ENCODE results near the gene ACSS3.
"Not testable (repeated sequence)": the region's sequence is repeated elsewhere in the genome, so short reads cannot be mapped to it uniquely, and the experiment has no call there.

ACSS3 gene, protein sequence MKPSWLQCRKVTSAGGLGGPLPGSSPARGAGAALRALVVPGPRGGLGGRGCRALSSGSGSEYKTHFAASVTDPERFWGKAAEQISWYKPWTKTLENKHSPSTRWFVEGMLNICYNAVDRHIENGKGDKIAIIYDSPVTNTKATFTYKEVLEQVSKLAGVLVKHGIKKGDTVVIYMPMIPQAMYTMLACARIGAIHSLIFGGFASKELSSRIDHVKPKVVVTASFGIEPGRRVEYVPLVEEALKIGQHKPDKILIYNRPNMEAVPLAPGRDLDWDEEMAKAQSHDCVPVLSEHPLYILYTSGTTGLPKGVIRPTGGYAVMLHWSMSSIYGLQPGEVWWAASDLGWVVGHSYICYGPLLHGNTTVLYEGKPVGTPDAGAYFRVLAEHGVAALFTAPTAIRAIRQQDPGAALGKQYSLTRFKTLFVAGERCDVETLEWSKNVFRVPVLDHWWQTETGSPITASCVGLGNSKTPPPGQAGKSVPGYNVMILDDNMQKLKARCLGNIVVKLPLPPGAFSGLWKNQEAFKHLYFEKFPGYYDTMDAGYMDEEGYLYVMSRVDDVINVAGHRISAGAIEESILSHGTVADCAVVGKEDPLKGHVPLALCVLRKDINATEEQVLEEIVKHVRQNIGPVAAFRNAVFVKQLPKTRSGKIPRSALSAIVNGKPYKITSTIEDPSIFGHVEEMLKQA

DNA sequence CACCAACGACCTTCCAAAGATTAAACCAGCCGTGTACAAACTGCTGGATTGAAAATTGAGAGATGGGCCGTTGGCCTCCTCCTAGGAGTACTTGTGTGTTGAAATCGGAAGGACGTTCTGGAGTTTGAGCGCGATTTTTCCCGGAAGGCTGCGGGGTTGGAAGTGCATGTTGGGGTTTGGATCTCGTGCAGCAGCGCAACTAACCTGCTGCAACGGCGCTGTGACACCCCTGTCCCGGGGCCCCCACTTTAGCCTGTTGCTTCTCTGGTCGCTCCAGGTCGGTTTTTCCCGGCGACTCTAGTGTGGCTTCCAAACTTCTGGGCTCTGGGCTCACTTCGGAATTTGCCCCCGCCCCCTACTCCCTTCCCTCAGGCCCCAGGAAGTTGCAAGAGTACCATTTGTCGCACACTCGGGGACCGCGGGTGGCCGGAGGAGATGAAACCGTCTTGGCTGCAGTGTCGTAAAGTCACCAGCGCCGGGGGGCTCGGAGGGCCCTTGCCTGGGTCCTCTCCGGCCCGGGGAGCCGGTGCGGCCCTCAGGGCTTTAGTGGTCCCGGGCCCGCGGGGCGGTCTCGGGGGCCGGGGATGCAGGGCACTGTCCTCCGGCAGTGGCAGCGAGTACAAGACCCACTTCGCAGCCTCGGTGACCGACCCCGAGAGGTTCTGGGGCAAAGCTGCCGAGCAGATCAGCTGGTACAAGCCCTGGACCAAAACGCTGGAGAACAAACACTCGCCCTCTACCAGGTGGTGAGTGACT lies at the start of gene ACSS3:
Gene ACSS3, plus strand, starts transcription at position 394 of the 756 bp plus-strand sequence. Its CDS starts 42 bp downstream, at position 436.
- no peak for DNase-seq

DNA sequence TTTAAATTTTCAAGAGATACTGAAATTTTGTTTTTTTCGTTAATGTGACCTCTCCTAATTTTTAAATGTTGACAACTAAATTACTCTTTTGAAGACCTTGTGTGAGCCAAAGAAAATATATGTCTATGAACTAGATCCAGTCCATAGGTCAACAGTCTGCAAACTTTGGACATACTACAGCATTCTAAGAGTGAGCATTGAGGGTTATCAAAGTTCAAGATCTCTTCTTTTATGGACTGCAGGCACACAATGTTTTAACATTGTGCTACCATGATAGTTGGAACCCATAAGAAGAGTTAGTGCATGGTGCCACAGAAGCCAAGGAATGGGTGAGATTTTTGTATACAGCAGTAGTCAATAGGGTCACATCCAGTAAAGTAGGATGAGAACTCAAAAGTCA lies 43.0 kb upstream of the ACSS3 start:
- DNase-seq, result no peak

GRCh38 chr12:81039231-81039630 lies 38.6 kb upstream of the ACSS3 start:
- DNase-seq, result no peak

DNA sequence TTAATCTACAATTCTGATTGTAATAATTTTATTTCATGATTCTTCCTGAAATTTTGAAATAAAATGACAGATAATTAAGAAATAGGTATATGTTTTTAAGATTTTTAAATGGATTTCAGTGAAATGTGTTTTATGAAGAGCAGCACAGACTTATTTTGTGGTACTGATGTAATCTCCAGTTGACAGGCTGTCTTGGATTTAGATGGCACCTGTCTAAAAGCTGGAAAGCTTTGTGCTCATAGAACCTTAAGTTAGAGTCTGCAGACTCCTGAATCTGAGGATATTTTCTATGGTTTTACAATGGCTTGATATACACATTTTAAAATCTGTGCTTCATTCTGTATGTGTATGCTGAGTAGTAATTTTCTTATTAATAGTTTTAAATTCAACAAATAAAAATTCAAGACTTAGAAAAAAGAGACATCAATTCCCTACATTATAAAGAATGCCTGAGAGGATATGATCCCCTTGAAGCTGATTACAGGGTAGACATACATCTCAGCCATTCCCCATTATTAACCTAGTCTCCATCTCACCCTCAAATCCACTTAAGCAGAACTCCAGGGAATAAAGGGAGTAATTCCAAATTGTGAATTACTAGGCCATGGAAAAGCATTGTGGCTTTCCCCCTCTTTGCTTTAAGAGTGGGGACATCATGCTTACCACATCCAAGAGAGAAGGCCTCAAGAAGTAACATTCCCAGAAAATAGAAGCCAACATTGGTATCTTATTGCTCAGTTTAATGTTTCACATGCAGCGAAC lies 33.7 kb upstream of the ACSS3 start:
- DNase-seq, result no peak

GRCh38 chr12:81064971-81065370 lies 12.9 kb upstream of the ACSS3 start:
- not testable (repeated sequence) for DNase-seq

- DNase-seq, result no peak
Observed at GRCh38 chr12:81070846-81071245, 7.0 kb upstream of the ACSS3 start.

GRCh38 chr12:81075539-81075938 lies 2.3 kb upstream of the ACSS3 start:
- DNase-seq, result no peak

DNA sequence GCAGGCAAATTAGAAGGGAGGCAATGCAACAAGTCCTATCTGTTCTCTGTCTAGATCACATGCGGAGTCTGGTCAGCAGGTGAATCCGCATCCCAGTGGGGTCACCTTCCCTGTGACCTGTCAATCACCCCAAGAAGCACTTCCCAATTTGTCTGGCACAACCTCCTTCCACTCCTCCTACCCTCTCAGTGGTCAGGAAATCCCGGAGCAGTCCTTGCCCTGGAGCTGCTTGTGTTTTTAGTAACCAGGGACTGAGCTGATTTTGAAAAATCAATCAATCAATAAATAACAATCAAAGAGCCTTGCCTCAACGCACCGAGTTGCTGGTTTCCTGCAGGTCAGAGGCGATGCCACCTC lies 572 bp upstream of the ACSS3 start:
- no peak for DNase-seq

DNA sequence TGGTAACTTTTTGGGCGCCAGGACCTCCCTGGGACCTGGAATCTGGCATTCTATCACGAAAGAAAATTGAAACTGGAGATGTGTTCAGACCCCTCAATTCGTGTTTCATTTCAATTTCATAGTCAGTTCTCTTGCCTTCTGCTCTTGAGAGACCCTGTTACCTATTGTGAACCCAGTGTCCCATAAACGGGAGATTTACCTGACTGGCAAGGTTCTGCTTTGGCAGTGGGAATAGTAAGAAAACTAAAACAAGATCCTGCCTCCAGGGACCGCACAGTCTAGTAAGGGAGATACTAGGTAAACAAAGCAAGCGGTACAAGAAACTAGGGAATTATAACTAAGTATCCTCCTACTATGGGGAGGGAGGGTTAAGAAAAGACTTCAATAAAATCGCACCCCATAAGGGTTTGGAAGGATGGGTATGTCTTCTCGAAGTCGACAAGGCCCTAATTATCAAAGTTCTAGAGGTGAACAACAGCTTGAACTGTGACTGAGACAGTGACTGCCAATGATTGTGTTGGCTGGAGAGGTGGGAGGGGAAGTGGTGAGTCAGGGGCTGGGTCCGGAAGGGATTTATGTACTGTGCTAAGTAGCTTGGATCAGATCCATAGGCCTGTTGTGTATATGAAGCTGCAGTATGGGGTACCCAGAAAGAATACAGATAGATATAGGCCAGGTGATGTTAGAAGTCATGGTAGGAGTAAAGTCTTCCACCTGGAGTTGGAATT lies 754 bp downstream of the ACSS3 start:
- no peak for DNase-seq

- no peak for DNase-seq
Observed at GRCh38 chr12:81079280-81080076, 1.6 kb downstream of the ACSS3 start.

DNA sequence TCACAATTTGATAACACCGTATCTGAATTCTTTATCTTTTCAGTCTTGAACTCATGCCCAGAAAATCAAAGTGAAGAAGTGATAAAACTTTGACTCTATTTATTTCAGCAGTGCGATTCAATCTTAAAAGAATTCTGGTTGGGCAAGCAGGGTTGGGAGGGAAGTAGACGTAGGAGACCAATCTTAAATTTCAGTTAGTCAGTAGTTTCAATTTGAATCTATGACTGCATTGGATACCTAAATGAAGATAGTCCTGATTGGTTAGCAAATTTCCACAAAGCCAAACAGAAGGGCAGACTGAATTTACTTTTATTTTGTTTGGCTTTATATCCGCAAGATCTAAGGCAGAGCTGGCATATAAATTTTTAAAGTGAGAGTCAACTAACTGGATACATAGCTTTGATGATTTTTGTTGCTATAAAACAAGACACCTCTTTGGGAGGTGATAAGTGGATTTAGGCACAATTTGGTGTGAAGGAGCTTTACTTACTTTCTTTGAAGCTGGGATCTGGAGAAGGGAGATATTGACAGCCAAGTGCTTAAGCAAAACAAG lies 2.6 kb downstream of the ACSS3 start:
- no peak for DNase-seq

DNA sequence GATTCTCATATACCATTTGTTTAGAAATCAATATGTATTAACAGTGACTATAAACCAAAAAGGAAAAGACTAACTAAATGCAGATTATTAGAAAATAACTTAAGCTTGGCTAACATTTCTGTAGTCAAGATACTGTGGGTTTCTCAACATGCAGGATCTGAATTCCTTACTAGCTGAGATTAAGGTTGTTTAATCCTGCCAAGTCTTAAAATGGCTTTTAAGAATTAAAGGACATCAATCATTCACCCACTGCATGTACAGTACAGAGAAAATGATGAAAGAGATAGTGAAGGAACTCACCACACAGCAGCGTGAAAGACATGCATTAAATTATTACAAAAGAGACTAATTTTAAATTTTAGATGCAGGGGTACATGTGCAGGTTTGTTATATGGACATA lies 3.8 kb downstream of the ACSS3 start:
- no peak for DNase-seq

DNA sequence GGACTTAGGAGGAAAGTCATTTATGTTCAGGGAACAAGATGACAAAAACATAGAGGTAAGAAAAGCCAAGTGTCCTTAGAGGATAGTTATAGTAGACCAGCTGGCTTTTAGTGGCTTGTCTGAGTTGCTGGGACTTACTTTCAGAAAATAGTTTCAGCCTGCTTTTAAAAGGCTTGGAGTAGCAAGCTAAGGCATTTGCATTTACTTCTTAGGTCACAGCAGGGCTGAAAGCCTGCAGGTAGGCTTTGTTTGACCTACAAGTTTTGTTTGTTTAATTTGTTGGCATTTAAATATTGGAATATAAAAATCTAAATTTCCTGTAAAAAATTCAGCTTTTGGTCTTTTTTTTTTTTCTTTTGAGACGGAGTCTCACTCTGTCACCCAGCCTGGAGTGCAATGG lies 5.1 kb downstream of the ACSS3 start:
- no peak for DNase-seq

DNA sequence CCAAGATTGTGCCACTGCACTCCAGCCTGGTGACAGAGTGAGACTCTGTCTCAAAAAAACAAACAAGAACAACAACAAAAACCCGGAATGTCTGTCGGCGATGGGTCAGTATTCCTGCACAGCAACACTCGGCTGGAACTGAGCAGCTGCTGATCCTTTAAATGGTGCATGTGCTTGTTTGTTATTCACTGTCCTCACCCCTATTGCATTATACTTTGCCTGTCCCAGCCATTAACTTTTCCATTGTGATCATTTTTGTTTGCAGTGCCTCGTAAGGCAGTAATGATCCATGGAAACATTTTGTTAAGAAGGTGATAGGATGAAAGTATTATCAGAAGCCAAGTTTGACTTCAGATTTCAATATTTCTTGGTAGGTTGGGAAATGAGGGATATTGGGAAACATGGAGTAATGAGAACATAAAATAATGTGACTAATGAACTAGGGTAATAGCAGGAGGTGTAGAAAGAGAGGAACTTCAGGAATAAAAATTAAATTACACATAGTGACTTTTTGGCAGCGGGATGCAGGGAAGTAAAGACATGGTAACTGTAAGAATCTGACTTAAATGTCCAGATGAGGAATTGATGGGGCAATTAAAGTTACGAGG lies 6.1 kb downstream of the ACSS3 start:
- no peak for DNase-seq

DNA sequence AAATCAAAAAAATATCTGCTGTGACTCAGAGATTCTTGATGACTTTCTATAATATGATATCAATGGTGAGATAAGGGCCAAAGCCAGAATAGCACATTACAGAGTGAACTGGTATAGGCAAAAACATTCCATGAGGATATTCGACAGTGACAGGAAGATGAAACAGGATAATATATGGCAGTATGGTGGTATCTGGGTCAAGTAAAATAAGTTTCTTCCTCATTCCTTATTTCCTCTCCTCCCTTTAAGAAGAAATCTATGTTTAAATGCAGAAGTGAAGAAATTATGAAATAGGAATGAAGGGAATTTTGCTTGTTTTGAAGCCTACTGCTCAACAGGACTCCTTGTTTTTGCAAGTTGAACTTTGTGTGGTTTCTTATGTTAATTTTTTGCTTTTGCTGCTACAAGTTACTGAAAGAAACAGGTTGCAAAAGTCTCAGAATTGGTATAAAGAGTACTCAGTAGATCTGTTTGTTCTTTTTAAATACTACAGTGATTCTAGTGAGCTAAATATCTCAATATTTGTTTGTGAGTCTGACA lies 7.0 kb downstream of the ACSS3 start:
- DNase-seq, result no peak

GRCh38 chr12:81085832-81086231 lies 8.0 kb downstream of the ACSS3 start:
- no peak for DNase-seq

DNA sequence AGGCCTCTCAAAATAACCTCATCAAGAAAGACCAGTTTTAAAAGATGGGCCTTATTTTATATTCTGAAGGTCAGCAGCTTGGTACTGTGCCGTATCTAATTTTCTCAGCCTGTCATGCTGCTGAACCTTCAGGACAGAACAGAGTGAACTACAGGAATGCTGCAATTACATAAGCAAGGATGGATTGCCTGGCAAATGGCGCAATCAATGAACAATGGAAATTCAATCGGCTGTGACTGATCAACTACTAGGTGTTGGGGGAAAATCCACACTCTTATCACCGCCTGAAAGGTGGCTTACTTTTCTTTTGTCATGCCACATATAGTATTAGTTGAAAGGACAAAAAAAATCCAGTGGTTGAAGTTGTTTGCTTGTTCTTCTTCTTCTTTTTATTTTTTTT lies 8.5 kb downstream of the ACSS3 start:
- no peak for DNase-seq

GRCh38 chr12:81088221-81088620 lies 10.3 kb downstream of the ACSS3 start:
- no peak for DNase-seq

DNA sequence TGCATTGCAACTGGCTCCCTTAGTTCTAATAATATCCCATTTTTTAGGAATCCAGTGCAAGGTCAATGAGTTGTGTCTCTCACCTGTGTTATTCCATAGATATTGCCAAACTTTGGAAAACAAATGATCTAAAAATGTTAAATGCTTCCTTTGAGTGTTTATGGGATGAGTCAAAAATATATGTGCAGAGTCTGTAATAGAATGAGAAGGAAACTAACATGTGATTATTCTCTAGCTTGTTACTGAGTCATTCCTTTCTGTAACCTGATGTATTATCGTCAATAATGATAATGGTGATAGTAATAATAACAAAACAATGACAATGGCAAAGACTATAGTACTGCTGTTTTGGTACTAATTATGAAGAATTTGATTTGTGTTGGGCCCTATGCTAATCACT lies 11.5 kb downstream of the ACSS3 start:
- no peak for DNase-seq

GRCh38 chr12:81092053-81092452 lies 14.2 kb downstream of the ACSS3 start:
- no peak for DNase-seq

Data from activated CD4-positive, alpha-beta T cell treated with anti-CD3 and anti-CD28 coated beads, Interleukin-2, amount 50 U/mL, for 48 hours (primary cell).